Gastroesophageal sphincter (tissue), 3 donors: ENCODE data around the gene ZDHHC17.
A peak's percentile ranks its signal among the peaks of the same experiment; 100 is the strongest.

ENCODE experiments used
- POLR2AphosphoS5 ChIP-seq: sonication (generic); formaldehyde crosslinking; IDR thresholded peaks from one replicate; pipeline ENCODE4 v1.6.1; 2017; ENCODE audit warnings: antibody characterized with exemption
- TF ChIP-seq, protein P1 (sequence below), 4 experiments: fragments of 200-600 bp in 2 of 4; fragments of 450-650 bp in 2 of 4; sonication (generic) in 1 of 4; IDR thresholded peaks; one replicate each; pipeline ENCODE4 v1.5.1; 2017 to 2019; ENCODE audit warnings: antibody characterized with exemption in 4 of 4, mild to moderate bottlenecking in 2 of 4, moderate library complexity in 2 of 4

DNA sequence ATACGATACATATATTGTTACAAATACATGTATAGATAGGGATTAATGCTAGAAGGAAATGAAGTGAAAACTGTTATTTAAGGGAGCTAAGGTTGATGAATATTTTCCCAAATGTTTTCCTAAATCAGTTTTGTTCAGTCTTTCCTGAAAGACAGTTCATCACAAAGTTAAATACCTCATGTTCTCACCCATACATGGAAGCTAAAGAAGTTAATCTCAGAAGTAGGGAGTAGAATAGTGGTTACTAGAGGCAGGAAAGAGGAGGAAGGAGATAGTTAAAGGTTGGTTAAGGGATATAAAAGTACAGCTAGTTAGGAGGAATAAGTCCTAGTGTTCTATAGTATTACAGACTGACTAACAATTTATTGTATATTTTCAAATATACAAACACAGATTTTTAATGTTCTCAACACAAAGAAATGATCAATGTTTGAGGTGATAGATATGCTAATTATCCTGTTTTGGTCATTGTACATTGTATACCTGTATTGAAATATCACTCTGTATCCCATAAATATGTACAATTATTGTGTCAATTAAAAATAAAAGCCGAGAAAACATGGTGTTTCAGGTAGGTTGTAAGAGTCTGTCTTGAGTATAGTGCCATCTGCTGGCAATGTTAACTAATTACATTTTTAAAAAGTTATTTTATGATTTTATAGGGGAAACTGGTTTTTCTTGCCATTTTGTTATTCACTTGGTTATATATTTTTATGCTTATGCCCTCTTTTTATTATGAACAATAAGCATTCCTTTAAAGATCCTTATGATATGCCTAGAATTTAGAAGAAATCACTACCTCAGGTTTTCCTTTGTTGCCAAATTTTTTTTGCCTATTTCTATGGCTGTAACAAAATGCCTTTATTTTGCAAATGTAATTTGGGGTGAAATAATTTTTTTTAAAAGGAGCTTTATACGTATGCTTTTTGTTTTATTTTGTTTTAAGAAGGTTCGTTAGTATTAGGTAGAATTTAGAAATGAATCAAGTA lies 26.9 kb downstream of the ZDHHC17 start:
- TF ChIP-seq, protein P1, sequence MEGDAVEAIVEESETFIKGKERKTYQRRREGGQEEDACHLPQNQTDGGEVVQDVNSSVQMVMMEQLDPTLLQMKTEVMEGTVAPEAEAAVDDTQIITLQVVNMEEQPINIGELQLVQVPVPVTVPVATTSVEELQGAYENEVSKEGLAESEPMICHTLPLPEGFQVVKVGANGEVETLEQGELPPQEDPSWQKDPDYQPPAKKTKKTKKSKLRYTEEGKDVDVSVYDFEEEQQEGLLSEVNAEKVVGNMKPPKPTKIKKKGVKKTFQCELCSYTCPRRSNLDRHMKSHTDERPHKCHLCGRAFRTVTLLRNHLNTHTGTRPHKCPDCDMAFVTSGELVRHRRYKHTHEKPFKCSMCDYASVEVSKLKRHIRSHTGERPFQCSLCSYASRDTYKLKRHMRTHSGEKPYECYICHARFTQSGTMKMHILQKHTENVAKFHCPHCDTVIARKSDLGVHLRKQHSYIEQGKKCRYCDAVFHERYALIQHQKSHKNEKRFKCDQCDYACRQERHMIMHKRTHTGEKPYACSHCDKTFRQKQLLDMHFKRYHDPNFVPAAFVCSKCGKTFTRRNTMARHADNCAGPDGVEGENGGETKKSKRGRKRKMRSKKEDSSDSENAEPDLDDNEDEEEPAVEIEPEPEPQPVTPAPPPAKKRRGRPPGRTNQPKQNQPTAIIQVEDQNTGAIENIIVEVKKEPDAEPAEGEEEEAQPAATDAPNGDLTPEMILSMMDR (IDR thresholded peaks at IDR 0.05), result peak; percentile 61 to 66 (median 64)
- TF ChIP-seq POLR2AphosphoS5, result no peak
